GM12872 (cell line): ENCODE measurements around the gene TP73.

Source experiments
- TF ChIP-seq, protein P1 (sequence below): IDR thresholded peaks from 3 replicates; pipeline ENCODE4 v1.5.1; 2011; ENCODE audit warnings: low read depth, mild to moderate bottlenecking, low read length, moderate library complexity; ENCODE audit not compliant: insufficient read depth

The TP73 gene

DNA sequence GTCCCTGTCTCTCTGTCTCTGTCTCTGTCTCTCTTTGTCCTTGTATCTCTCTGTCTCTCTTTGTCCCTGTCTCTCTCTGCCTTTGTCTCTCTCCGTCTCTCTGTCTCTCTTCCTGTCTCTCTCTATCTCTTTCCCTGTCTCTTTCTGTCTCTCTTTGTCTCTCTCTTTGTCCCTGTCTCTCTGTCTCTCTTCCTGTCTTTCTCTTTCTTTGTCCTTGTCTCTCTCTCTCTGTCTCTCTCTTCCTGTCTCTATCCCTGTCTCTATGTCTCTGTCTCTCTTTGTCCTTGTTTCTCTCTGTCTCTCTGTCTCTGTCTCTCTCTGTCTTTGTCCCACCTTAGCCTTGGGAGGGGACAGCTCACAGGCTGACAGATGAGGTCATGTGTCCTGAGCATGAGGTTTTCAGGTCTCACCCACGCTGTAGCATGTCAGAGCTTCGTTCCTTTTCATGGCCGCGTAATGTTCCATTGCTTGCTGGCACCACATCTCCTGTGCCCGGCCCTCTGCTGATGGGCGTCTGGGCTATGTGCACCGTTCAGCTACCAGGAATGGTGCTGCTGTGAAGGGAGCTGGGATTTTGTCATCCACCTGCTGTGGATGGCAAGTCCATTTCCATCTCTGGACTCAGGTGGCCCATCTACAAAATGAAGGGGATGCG lies 27.6 kb downstream of the TP73 start:
- TF ChIP-seq, protein P1, sequence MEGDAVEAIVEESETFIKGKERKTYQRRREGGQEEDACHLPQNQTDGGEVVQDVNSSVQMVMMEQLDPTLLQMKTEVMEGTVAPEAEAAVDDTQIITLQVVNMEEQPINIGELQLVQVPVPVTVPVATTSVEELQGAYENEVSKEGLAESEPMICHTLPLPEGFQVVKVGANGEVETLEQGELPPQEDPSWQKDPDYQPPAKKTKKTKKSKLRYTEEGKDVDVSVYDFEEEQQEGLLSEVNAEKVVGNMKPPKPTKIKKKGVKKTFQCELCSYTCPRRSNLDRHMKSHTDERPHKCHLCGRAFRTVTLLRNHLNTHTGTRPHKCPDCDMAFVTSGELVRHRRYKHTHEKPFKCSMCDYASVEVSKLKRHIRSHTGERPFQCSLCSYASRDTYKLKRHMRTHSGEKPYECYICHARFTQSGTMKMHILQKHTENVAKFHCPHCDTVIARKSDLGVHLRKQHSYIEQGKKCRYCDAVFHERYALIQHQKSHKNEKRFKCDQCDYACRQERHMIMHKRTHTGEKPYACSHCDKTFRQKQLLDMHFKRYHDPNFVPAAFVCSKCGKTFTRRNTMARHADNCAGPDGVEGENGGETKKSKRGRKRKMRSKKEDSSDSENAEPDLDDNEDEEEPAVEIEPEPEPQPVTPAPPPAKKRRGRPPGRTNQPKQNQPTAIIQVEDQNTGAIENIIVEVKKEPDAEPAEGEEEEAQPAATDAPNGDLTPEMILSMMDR: no peak

DNA sequence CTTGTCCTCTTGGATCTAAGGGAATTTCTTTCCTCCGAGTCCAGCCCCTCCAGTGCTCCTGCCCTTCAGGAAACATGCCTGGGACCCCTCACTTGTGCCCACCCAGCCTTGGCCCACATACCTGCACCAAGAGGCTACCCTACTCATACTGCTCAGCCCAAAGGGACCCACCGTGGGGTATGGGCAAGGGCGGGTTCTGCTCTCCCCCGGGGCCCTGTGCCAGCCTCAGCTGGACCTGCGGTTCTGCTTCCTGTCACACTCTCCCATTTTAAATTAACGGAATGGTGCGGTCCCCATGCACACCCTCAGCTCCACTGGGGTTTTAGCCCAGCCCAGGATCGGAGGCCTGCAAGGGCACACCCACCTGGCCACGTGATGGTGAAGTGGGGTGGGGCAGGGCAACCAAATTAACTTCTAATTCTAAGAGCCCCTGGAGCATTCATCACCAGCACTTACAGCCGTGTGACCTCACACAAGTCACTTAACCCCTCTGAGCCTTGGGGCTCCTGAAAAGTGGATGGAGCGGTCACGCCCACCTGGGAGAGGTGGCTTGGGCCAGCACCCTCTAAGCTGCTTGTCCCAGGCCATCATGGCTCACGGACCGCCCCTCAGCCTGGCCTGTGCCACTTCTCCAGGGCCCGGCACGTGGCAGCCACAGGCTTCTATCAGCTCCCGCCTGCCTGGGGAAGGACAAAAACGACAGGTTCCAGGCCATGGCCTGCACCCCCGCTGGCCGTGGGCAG lies 28.3 kb downstream of the TP73 start:
- TF ChIP-seq, protein P1: no peak

DNA sequence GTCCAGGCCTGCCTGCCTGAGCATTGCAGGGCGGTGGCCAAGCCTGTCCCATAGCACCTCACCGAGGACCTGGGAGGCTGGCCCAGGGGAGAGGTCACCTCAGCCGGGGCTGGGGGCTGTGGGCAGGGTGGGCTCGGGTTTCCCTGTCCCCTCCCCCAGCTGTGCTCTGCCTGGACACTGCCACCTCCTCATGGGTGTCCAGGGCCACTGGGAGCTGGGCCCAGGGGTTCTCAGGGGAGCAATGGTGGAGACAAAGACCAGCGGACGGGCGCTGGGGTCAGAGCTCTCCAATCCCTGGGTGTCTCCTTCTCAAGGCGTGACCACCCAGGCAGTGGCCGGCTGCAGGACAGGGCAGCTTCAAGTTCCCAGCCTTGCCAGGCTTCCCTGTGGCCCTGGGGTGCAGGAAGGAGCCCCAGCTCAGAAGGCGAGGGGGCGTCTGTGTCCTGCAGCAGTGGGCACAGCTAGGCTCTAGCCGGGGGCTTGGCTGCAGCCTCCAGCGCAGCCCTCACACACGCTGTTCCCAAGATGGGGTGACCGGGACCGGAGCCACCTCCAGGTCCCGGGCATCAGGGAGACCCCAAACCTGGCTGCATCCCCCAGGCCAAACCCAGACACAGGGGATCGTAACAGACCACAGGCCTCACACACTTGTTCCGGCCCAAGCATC lies 29.0 kb downstream of the TP73 start:
- TF ChIP-seq, protein P1: no peak

DNA sequence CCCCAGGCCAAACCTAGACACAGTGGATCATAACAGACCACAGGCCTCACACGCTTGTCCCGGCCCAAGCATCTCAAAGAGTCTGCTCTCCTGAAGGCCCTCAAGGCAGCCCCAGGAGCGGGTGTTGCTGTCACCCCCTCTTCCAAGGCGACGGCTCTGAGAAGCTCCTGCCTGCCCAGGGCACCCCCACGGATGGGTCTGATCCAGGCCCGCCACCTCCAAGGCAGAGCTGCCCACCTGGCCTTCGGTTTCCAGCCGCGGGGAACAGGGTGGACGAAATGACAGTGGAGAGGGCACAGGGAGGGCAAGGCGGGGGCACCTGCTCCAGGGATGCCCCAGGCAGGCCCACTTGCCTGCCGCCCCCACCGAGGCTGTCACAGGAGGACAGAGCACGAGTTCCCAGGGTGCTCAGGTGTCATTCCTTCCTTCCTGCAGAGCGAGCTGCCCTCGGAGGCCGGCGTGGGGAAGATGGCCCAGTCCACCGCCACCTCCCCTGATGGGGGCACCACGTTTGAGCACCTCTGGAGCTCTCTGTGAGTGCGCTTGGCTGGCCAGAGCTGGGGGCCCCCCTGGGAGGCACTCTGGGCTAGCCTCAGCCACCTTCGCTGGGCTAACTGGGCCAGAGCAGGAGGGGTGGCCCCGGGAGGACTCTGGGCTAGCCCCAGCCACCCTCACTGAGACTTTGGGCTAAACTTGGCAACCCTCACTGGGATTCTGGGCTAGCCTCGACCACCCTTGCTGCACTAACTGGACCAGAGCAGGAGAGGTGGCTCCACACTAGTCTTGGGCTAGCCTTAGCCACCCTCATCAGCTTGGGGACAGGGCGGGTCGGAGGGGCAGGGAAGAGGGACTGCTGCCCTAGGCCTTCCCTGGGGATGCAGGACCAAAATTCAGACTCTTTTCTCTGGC lies 29.8 kb downstream of the TP73 start:
- TF ChIP-seq, protein P1: no peak

DNA sequence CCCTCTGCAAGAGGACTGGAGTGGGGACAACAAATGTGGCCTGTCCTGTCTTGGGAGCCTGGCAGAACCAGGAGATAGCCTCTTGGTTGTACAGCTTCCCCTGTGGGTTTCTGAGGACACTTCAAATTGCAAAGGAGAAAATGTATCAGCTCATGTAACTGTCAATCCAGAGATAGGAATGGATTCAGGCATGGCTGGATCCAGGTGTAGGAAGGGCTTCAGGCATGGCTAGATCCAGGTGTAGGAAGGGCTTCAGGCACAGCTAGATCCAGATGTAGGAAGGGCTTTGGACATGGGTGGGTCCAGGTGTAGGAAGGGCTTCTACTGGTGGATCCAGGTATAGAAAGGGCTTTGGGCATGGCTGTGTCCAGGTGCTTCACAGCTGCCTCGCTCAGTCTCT lies 30.9 kb downstream of the TP73 start:
- TF ChIP-seq, protein P1: no peak

DNA sequence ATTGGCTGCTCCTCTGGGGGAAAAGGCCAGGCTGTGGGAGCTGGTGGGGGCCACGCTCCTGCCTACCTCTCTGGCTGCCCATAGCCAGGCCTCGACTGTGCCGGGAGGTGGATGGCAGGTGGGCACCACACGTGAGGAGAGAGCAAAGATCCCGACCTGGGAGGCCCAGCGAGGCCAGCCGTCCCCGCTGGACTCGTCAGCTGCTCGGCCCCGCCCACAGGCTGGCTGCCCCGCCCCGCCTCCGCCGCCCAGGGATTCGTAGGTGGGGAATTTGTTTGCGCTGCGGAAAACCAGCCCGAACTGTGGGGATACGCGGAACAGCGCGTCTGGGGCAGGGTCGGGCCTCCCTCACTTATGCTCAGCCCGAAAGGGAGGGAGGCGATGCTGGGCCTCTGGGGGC lies 31.7 kb downstream of the TP73 start:
- TF ChIP-seq, protein P1: no peak

DNA sequence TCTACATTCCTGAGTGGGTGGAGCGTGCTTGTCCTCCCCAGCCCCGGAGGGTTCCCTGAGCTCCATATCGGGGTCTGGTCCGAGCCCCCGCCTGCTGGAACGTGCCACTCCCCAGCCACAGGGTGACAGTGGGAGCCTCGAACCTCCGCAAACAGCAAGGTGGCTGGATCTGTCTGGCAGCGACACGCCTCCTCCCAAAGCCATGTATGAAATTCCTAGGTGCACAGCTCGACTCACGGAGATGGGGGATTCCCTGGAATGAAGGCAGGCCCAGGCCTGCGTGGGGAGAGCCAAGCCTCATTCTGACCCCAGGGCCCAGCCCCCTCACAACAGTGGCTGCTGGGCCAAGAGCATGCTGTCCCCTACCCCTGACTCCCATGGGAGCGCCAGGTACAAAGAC lies 32.9 kb downstream of the TP73 start:
- TF ChIP-seq, protein P1: no peak
